Omental fat pad (tissue), 4 donors: ENCODE results near the gene MICAL2. TPM values are rescaled to one million over a fixed set of nuclear protein-coding genes. Genes with fewer than 3 reads are reported as not detected.

Experiments used
- ATAC-seq: fragments of 150-250 bp; one replicate; pipeline ENCODE4 v1.9.1; 2016; ENCODE audit warnings: mild to moderate bottlenecking, moderate library complexity; ENCODE audit not compliant: low FRiP score
- DNase-seq: peaks from one replicate; pipeline ENCODE4 v3.0.0-alpha.2; 2019; ENCODE audit warnings: low spot score
- CTCF ChIP-seq, 3 donors: fragments of 450-650 bp; IDR thresholded peaks; one replicate each; pipeline ENCODE4 v1.5.1; 2016 to 2017; ENCODE audit warnings: antibody characterized with exemption in 3 of 3, mild to moderate bottlenecking in 3 of 3, moderate library complexity in 2 of 3
- total RNA-seq, 4 donors: library from RNA; depleted of rRNA; stranded (reverse); fragments of >200 nt; gene quantifications; one replicate each; pipeline ENCODE4 v1.1.0, GENCODE V29; 2016

Gene MICAL2
- total RNA-seq, 4 donors from 2014 or later: 34.3 to 143 (median 57.0) TPM

- DNase-seq (no peak), ATAC-seq (peak; percentile 35)
- no peak for TF ChIP-seq CTCF (IDR thresholded peaks at IDR 0.05)
Observed at GRCh38 chr11:12187399-12187798, 77.0 kb downstream of the MICAL2 start.

GRCh38 chr11:12188548-12189317, 78.3 kb downstream of the MICAL2 start:
- no peak for DNase-seq
- no peak for TF ChIP-seq CTCF (IDR thresholded peaks at IDR 0.05)
- ATAC-seq: no peak

- ATAC-seq: no peak
- DNase-seq: no peak
- no peak for TF ChIP-seq CTCF (IDR thresholded peaks at IDR 0.05)
Observed at GRCh38 chr11:12189543-12190235, 79.3 kb downstream of the MICAL2 start.

GRCh38 chr11:12190511-12190910, 80.1 kb downstream of the MICAL2 start:
- TF ChIP-seq CTCF (IDR thresholded peaks at IDR 0.05): no peak
- DNase-seq: no peak
- ATAC-seq: no peak

GRCh38 chr11:12192794-12193514, 82.6 kb downstream of the MICAL2 start:
- no peak for ATAC-seq

More at GRCh38 chr11:12192794-12193514, 82.6 kb downstream of the MICAL2 start:
- no peak for TF ChIP-seq CTCF (IDR thresholded peaks at IDR 0.05)
- no peak for DNase-seq
